GM19324 (cell line): Measurements from ENCODE around the gene NPR3.

Experiments used
- ATAC-seq: cut with Tn5 transposase; IDR thresholded peaks from one replicate; pipeline ENCODE4 v1.9.1; 2021; ENCODE audit warnings: mild to moderate bottlenecking, moderate library complexity; ENCODE audit not compliant: unreplicated experiment, low FRiP score

The NPR3 gene

DNA sequence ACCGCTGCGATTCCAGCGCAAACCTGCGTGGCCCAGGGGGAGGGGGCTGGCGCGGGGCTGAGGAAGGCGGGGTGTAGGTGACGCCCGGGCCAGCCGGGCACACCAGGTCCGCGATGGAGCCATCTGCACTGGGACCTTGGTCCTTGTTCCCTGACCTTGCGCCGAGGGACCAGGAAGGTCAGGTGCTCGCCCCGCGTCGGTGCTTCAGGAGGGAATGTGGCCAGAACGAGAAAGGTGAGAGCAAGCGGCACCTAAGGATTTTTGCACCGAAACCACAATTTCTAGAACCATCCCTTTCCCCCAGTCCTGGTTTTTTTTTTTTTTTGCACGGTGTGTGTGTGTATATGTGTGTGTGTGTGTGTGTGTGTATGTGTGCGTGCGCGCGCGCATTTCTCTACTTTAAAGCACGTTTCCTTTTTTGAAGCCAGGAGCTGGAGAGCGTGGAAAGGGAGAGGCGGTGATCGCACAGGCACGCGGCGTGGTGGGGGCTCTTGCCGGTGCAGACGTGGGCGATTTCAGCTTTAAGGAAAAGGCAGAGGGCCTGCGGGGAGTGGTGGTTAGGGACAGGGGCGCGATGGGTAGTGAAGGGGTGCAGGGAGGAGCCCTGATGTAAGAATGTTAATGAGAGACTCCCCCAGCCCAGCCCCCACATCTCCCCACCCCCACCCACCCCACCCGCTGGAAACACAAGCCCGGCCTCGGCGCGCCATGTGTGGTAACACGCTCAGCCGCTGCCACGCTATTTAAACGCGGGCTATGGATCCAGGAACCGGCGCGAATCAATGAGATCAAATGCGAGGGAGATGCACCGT, at the start of gene NPR3:
Gene NPR3, plus strand, starts transcription at position 772 of the 812 bp plus-strand sequence. CDS start 456 bp downstream, outside the sequence.
- no peak for ATAC-seq

GRCh38 chr5:32664523-32664922, 46.6 kb upstream of the NPR3 start:
- no peak for ATAC-seq

- no peak for ATAC-seq
Measured at GRCh38 chr5:32668552-32668951, 42.6 kb upstream of the NPR3 start.

- no peak for ATAC-seq
Measured at GRCh38 chr5:32673272-32673671, 37.8 kb upstream of the NPR3 start.

DNA sequence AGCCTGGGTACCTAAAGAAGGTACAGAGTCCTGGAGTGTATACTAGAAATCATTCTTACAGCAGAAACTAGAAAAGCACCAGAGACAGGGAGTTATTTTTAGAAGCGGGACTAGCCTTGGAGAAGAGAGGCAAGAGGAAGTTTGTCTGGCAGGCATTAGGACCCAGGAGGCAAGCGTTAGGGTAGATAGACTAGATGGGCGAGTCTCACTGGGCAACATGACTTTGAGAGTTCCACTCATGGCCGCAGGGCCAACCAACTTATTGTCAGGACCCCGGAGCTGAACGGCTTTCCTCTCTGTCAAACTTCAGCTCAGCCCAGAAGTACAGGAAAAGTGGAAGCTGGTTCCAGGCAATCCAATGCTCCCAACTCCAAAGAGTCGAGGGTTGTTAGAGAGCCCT, 34.1 kb upstream of the NPR3 start:
- no peak for ATAC-seq

GRCh38 chr5:32678472-32678871, 32.6 kb upstream of the NPR3 start:
- ATAC-seq = no peak

DNA sequence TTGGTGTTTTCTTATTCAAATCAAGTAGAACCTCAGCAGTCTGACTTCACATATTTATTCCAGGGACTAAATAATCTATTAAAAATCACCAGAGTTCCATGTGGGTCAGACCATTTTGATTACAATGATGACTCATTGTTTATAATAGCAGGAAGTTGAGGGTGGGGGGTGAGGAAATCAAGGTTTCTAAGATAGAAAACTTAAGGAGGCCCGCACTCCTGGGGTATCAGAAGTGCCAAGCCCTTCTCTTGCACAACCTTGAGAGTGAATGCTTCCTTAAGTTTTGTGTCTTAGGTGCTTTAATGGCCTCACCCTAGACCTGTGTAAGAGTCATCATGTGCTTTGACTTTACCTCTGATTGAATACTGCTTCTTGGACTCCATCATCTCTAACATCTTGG, 31.9 kb upstream of the NPR3 start:
- ATAC-seq = no peak

- no peak for ATAC-seq
Measured at GRCh38 chr5:32680183-32680582, 30.9 kb upstream of the NPR3 start.

- no peak for ATAC-seq
Measured at GRCh38 chr5:32683125-32683524, 28.0 kb upstream of the NPR3 start.

DNA sequence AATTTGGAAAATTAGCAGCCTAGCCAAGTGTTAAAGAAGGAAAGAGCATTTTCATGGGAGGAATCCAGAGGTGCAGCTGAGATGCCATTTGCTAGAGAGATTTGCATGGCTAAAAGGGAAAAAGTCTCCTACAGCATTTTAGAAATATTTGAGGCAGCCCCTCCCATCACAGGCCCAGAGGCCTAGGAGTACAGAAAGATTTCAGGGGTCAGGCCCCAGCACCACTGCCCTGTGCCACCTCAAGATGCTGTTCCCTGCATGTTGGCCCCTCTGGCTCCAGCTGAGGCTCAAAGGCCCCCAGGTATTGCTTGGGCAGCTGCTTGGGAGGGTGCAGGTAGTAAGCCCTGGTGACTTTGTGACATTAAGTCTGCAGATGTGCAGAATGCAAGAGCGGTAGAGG, 26.9 kb upstream of the NPR3 start:
- no peak for ATAC-seq

- ATAC-seq = no peak
Measured at GRCh38 chr5:32686799-32687498, 24.2 kb upstream of the NPR3 start.

GRCh38 chr5:32687499-32687831, 23.7 kb upstream of the NPR3 start:
- ATAC-seq = no peak

- ATAC-seq = no peak
Measured at GRCh38 chr5:32690153-32690552, 21.0 kb upstream of the NPR3 start.

DNA sequence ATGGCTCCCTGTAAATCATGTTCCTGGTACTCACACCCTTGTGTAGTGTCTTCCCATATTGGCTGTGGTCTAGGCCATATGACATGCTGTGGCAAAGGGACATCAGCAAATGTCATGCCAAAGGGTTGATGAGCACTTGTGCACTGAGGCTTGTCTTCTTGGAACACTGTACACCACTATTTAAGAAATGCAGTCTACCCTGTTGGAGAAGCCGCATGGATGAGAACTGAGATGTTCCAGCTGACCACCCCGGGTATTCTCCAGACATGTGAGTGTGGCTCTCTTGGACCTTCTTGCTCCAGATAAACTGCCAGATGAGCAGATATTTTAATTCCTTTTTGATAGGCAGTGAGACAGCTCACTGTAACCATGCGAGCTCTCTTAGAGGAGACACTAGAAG, 20.5 kb upstream of the NPR3 start:
- ATAC-seq = no peak

DNA sequence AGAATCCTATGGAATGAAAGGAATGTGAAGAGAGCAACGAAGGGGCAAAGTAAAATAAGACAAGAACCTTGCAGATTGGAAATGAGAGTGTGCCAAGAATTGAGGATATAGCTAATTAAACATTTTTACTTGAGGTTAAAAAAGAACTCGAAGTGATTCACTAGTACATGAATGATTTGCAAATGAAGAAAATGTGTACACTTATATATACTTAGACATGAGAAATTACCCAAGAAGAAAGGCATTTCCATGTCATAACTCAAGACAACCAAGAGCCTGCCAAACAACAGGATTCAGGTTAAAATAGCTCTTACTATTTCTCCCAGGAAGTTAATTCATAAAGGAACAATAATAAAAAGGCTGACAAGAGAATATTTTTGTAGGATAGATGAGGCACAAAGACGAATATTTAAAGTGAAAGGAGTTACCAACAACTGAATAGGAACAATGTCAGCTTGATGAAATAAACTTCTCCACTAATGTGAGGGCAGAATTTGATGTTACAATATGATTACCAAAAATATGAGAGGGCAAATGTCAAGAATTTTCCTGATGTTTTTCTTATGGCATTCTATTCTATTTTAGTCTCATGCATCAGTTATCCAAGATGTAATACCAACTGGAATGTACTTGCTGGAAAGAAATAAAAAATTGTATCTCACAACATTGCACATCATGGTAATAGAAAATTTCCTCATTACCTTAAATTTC, 18.9 kb upstream of the NPR3 start:
- ATAC-seq = no peak

DNA sequence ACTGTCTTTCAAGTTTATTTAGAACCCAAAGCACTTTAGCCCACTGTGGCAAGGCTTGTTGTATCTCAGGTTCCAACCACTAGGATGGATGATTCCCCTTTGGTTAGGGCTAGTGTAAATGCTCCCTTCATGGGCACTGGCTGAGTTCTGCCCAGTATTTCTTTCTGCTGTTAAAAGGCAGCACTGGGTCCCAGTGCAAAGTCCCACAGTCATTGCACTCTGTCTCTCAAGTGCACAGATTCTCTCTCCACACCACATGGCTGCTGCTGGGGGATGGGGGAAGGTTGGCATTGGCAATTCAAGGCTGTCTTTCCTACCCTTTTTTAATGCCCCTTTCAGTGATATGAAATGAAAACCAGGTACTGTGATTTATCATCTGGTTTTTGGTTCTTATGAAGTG, 7.2 kb upstream of the NPR3 start:
- ATAC-seq = no peak

- ATAC-seq = no peak
Measured at GRCh38 chr5:32707418-32707997, 3.6 kb upstream of the NPR3 start.

- no peak for ATAC-seq
Measured at GRCh38 chr5:32708949-32709348, 2.2 kb upstream of the NPR3 start.

GRCh38 chr5:32709750-32710549, 1.2 kb upstream of the NPR3 start:
- ATAC-seq = peak; percentile 61

DNA sequence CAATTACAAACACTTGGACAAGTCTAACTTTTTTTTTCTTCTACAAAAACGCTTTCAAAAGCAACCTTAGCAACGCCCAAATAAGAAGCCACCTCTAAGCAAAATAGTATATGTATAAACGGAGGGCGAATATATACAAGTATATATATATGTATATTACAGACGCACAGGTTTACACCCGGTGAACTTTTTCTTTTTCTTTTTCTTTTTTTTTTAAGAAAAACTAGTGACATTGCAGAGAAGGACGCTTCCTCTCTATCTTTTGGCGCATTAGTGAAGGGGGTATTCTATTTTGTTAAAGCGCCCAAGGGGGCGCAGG, 200 bp downstream of the NPR3 start:
- no peak for ATAC-seq
